Right lobe of liver (tissue), 4 donors: Measurements from ENCODE around the gene TRAPPC3.

Source experiments
- POLR2A ChIP-seq: fragments of 450-650 bp; IDR thresholded peaks from one replicate; pipeline ENCODE4 v1.6.1; 2017; ENCODE audit warnings: antibody characterized with exemption, mild to moderate bottlenecking
- TF ChIP-seq, protein P1 (sequence below), 4 donors: fragments of 200-600 bp in 3 of 4; fragments of 450-650 bp in 1 of 4; IDR thresholded peaks; one replicate each; pipeline versions ENCODE4 v1.5.1 to v1.8.0; 2016 to 2022; ENCODE audit warnings: antibody characterized with exemption in 4 of 4, mild to moderate bottlenecking in 2 of 4
- donor health status: DM: no; HTN: no; CAD: no.
- donor health status: DM: no; HTN: no; CAD: no.
- donor health status: DM: no; HTN: yes; CAD: no.

DNA sequence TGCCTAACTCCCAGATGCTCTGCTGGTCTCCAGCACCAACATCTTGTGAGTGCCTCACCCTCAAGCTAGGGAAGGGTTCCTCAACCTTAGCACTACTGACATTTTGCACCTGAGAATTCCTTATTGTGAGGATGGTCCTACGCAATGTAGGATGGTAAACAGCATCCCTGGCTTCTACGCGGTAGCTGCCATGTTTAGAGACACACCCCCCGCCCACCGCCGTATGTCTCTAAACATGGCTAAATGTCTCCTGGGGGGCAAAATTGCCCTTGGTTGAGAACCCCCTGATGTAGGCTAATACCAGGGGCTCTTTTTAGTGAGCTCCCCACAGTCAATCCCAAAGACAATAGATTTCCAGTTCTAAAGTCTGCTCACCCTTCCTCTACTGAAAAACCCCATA, 4.2 kb upstream of the TRAPPC3 start:
- TF ChIP-seq, protein P1, sequence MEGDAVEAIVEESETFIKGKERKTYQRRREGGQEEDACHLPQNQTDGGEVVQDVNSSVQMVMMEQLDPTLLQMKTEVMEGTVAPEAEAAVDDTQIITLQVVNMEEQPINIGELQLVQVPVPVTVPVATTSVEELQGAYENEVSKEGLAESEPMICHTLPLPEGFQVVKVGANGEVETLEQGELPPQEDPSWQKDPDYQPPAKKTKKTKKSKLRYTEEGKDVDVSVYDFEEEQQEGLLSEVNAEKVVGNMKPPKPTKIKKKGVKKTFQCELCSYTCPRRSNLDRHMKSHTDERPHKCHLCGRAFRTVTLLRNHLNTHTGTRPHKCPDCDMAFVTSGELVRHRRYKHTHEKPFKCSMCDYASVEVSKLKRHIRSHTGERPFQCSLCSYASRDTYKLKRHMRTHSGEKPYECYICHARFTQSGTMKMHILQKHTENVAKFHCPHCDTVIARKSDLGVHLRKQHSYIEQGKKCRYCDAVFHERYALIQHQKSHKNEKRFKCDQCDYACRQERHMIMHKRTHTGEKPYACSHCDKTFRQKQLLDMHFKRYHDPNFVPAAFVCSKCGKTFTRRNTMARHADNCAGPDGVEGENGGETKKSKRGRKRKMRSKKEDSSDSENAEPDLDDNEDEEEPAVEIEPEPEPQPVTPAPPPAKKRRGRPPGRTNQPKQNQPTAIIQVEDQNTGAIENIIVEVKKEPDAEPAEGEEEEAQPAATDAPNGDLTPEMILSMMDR (IDR thresholded peaks at IDR 0.05), result no peak
- TF ChIP-seq POLR2A, result no peak
